ENCODE data around the gene DERL3.

GRCh38 chr22:23820748-23821211, 18.0 kb downstream of the DERL3 start:
- no peak for TF ChIP-seq CTCF (IDR thresholded peaks at IDR 0.05; ENCODE audit: low read depth, low read length)
- peak; percentile 23; the same call in 1 of the 2 replicates for TF ChIP-seq MAX (IDR thresholded peaks at IDR 0.05; ENCODE audit: low read depth, low read length)

All from NB4 (cell line).